NK-92 (cell line): Measurements from ENCODE around the gene FECH.

Source experiments
- DNase-seq: peaks from one replicate; lab custom pipeline; 2025; ENCODE audit not compliant: unreplicated experiment; lab: John Stamatoyannopoulos, UW

The FECH gene

DNA sequence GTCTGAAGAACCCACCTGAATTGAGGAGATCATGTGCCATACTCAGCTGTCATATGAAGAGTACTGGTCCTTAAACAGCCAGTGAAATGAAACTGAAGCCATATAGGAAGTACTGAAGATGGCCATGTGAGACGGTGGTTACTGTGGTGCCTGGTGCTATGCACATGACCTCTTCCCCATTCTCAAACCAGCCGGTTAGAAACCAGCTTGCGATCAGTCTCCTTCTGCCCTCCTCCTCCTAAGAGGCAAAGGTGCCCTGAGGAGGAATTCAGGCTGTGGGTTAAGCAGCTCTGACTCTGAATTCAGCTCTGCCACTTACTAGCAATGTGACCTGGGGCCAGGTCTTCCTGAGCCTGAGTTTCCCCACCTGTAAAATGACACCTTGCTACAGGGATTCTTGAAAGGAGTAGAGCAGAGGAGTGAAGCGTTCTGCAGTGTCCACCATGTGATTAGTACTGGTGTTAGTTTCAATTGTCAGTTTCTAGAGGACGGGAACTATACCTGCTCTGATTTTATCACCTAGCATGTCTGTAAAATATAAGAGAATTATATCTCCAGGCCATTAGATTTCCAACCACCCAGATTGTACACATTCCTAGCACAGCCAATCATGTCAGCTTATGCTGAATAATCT lies 5.1 kb downstream of the FECH start:
- DNase-seq: no peak

DNA sequence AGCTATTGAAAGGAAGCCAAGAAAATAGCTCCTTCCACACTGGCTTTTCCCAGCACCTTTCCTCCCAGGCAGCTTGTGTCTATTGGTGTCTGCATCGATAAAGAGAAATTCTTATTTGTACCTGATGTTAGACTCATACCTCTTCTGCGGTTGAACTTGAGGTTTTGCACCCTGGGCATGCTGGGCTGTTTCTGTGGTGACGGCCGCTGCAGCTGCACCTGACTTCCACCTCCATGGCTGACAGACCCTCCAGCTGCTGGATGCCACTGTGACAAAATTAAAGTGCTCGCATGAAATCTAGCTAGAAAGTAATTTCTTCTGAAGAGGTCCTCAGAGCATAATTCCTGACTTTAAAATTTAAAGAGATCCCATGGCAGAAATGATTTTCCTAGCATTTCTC lies 6.6 kb downstream of the FECH start:
- no peak for DNase-seq

- DNase-seq: no peak
Observed at GRCh38 chr18:57576316-57576715, 10.2 kb downstream of the FECH start.

DNA sequence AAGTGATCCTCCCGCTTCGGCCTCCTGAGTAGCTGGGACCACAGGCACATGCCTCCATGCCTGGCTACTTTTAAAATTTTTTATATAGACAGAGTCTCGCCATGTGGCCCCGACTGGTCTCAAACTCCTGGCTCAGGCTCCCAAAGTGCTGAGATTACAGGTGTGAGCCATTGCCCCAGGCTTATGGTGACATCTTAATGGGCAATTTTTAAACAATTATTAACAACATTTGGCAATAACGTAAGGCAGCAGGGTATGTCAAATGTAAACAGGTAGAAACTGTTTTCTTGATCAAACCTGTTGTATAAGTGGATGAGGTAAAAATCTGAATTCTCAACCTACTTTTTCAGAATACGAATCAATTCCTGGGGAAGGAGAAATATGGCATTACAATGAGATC lies 11.0 kb downstream of the FECH start:
- no peak for DNase-seq

GRCh38 chr18:57574866-57575265 lies 11.6 kb downstream of the FECH start:
- DNase-seq: no peak

- no peak for DNase-seq
Observed at GRCh38 chr18:57570162-57570561, 16.3 kb downstream of the FECH start.

DNA sequence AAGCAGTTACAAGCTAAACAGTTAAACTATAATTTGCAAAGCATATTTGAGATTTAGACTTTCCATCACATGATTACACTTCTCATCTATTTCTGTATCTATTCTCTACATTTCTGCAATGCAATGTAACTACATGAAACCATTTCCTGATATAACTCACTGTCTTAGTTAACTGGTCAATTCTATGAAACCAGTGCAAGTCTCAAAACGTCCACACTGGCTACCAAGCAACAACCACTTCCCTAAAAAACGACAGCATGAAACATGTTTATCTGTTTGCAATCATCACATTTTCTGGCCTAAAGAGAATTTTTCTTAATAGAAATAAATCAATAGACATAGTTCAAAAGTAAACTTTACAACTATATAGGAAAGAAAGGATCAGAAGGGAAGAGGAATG lies 17.4 kb downstream of the FECH start:
- no peak for DNase-seq

- no peak for DNase-seq
Observed at GRCh38 chr18:57561728-57562423, 24.6 kb downstream of the FECH start.

DNA sequence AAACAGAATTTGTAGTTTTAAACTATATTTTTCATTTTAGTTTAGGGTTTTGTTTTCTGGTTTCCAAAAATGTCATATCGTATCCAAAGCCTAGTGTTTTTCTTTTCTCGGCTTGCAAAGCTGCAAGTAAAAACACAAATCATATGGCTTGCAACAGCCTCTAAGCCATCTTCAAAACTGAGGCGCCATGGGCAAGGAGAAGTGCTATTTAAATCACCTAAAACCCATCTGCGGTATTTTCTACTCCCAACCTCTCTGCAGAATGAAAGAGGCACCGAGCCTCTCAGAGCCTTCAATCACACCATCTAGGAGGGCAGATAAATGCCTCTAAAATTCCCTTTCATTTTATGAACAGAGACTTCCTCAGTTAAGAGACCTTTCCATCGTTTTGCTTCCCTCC lies 25.2 kb downstream of the FECH start:
- DNase-seq: no peak

DNA sequence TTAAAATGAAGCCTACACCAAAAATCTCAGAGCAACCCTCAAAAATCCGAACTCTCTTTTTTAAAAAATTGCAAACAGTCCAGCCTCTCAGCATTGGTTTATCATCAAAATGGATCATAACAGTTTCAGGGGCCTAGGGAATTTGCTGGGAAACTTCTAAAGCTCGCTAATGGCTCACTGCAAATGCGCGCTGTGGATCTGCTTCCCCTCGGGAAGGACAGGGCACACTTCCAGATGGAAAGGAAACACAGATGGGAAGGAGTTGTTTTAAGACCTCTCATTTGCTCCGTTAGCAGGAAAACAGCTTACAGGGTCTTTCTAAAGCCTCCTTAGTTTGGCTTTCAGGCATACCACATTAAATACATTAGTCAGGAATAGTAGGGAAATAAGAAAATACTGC lies 27.2 kb downstream of the FECH start:
- DNase-seq: no peak

GRCh38 chr18:57555134-57555533 lies 31.4 kb downstream of the FECH start:
- DNase-seq: no peak

GRCh38 chr18:57550510-57550909 lies 36.0 kb downstream of the FECH start:
- DNase-seq: no peak

DNA sequence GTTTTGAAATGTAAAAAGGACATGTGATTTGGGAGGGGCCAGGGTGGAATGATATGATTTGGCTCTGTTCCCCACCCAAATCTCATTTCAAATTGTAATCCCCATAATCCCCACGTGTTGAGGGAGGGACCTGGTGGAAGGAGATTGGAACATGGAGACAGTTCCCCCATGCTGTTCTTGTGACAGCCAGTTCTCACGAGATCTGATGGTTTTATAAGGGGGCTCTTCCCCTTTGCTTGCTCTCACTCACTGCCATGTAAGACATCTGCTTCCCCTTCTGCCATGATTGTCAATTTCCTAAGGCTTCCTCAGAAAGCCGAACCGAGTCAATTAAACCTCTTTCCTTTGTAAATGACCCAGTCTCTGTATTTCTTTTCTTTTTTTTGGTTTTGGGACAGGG lies 39.2 kb downstream of the FECH start:
- no peak for DNase-seq

GRCh38 chr18:57544936-57545660 lies 41.4 kb downstream of the FECH start:
- no peak for DNase-seq

DNA sequence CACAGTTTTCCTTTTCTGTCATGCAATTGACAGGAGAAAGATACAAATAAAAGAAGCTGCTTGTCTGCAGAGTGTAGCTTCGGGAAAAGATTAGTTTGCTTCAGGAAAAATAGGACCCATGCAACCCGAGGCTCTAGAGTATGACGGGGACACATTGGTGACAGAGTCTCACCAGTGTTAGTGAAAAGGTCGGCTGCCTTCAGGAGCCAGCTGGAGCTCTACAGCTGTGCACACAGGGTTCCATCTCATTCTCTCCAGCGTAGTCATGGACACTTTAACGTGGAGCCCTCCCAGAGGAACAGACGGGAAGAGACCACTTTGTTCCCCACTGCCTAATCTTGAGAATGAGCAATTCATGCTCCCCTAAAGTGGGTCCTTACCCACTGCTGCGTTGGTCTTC lies 42.9 kb downstream of the FECH start:
- no peak for DNase-seq

- no peak for DNase-seq
Observed at GRCh38 chr18:57542812-57543427, 43.6 kb downstream of the FECH start.

GRCh38 chr18:57542126-57542525 lies 44.4 kb downstream of the FECH start:
- no peak for DNase-seq

DNA sequence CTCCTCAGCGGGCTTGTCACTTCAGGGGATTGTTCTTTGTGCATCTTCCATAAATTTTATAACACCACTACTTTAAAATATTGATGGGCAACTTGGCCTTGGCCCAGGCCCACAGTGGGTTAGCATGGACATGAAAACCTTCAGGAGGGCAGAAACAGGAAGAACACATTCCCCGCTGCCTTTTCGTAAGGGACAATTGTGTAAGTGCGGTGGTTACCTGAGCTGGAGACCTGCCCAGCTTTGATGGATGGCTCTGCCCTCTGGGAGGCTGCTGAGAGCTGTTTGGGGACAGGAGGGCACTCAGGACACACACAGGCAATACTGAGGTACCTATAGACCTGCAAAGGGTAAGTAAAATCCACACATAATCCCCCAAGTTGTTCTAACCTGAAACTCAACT lies 46.8 kb downstream of the FECH start:
- DNase-seq: no peak

DNA sequence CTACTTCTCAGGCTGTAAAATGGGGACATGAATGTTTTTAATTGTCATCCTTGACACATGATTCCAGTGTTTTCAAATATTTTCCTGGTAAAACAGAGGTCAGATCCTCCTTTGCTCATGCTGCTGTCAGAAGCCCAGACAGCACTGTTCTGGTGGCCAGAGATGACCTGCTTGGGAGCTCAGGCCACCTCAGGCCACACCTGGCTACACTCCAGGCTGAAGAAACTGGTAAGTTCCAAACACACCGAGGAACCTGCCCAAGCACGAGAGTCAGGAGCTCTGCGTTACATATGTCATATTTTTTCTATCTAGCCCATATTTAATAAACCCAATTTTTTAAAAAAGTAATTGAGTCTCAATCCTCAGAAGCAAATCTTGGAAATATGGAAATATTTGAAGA lies 47.9 kb downstream of the FECH start:
- DNase-seq: no peak

DNA sequence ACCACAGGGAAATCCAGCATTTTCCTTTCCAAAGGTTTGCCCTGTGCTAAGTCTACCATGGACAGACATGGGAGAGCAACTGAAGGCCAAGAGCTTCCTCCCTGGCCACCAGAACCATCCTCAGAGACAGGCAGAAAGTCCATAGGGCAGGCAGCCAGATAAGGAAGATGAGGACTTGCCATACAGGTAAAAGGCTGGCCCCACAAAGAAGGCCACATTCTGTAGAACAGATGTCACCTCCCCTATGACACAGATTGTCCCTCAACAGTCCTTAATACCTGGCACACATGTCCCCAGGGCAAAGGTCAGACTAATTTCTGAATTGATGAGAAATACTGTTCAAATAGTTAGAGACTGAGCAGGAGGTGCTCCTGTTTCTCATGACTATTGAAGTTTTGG lies 52.0 kb downstream of the FECH start:
- no peak for DNase-seq

DNA sequence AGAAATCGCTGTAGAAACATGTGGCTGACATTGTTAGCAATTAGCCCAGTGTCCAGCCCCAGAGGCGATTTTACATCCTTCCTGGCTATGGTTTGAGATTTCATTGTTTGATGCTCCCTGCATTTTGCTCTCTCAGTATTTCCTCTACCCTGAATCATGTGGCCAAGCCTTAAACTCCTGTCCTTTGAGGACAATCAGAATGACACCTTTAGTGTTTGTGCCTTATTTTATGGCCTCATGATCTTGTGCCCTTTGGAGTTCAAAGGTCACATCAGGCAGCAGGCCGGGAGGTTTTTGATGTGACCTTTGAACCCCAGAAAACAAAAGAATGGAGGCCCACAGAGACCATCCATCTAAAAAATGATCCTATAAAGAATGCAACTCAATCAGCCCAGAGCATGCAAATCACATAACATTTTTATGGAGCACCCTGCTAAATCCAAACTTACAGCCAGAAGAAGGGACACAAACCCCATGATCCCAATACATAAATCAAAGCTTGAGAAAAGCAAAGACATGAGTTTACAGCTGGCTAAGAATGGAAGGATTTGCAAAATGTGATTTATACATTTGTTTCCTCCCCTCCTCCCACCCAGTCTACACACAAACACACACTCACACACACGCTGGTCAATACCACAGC lies 52.5 kb downstream of the FECH start:
- no peak for DNase-seq
